Natural killer cell (primary cell): Measurements from ENCODE around the gene ERBB4. TPM values are rescaled to one million over a fixed set of nuclear protein-coding genes. Genes with fewer than 3 reads are reported as not detected.

ENCODE experiments used
- ATAC-seq, 3 donors: fragments of 150-1000 bp in 2 of 3; fragments of 200-7000 bp in 1 of 3; cut with Tn5 transposase; 1 replicate in 1 of 3; 2 replicates in 2 of 3; pipeline ENCODE4 v1.10.0; 2021; ENCODE audit warnings: mild to moderate bottlenecking in 2 of 3, moderate library complexity in 2 of 3
- DNase-seq, 2 donors: peaks; one replicate each; pipeline versions ENCODE4 v3.0.0 to v3.0.0-alpha.2; 2013 to 2021; ENCODE audit warnings: mixed read lengths in 1 of 2
- H3K27ac ChIP-seq: one replicate; pipeline ENCODE4 v1.5.1; 2013; ENCODE audit warnings: mild to moderate bottlenecking, low read length
- H3K27me3 ChIP-seq: one replicate; pipeline ENCODE4 v1.6.1; 2013; ENCODE audit warnings: low read length; ENCODE audit not compliant: control insufficient read depth, insufficient read depth
- H3K36me3 ChIP-seq: one replicate; pipeline ENCODE4 v1.6.1; 2013; ENCODE audit warnings: low read length; ENCODE audit not compliant: control insufficient read depth, insufficient read depth
- H3K4me1 ChIP-seq: one replicate; pipeline ENCODE4 v1.6.1; 2013; ENCODE audit warnings: low read length; ENCODE audit not compliant: control insufficient read depth, insufficient read depth
- H3K4me3 ChIP-seq: one replicate; pipeline ENCODE4 v1.5.1; 2013; ENCODE audit warnings: low read length
- H3K9me3 ChIP-seq: one replicate; pipeline ENCODE4 v1.6.1; 2013; ENCODE audit warnings: low read length; ENCODE audit not compliant: control insufficient read depth, insufficient read depth
- H3K27ac Mint-ChIP-seq, 2 donors: one replicate each; pipeline ENCODE4 v1.8.0; 2022; ENCODE audit warnings: mild to moderate bottlenecking in 2 of 2, mixed read lengths in 2 of 2, moderate library complexity in 1 of 2
- H3K27me3 Mint-ChIP-seq, 2 donors: one replicate each; pipeline ENCODE4 v1.8.0; 2022; ENCODE audit warnings: low read depth in 2 of 2, mixed read lengths in 2 of 2
- H3K36me3 Mint-ChIP-seq: one replicate; pipeline ENCODE4 v1.8.0; 2022; ENCODE audit warnings: mixed read lengths
- H3K4me1 Mint-ChIP-seq, 2 donors: one replicate each; pipeline ENCODE4 v1.8.0; 2022; ENCODE audit warnings: mixed read lengths in 2 of 2
- H3K4me3 Mint-ChIP-seq: one replicate; pipeline ENCODE4 v1.8.0; 2022; ENCODE audit warnings: mild to moderate bottlenecking, moderate library complexity, mixed read lengths
- H3K9me3 Mint-ChIP-seq, 2 donors: one replicate each; pipeline ENCODE4 v1.8.0; 2022; ENCODE audit warnings: mixed read lengths in 2 of 2
- WGBS: methylation state at CpG from one replicate; pipeline ENCODE4 v1.1.7; 2013; ENCODE audit warnings: missing lambda C conversion rate; ENCODE audit not compliant: insufficient coverage; 5-methylcytosine and 5-hydroxymethylcytosine counted together
- intact Hi-C: fragments of 100-400 bp; cut with micrococcal nuclease; formaldehyde crosslinking; loops from one replicate; pipeline ENCODE4 v1.14.2; 2022
- total RNA-seq, 4 donors: library from RNA; stranded (reverse); fragments of 120-200 nt in 1 of 4; gene quantifications; one replicate each; pipeline versions ENCODE4 v1.2.3 to v1.2.4, GENCODE V29; 2013 to 2022
- TF ChIP-seq, protein P1 (sequence below): fragments of 200-600 bp; IDR thresholded peaks from one replicate; pipeline ENCODE4 v1.8.0; 2022; ENCODE audit warnings: antibody characterized with exemption

Gene ERBB4
- total RNA-seq, 3 donors from 2014 or later (not counting 1 experiment from before 2014, with no cell fraction given) = 0.08 TPM; not detected in 2

DNA sequence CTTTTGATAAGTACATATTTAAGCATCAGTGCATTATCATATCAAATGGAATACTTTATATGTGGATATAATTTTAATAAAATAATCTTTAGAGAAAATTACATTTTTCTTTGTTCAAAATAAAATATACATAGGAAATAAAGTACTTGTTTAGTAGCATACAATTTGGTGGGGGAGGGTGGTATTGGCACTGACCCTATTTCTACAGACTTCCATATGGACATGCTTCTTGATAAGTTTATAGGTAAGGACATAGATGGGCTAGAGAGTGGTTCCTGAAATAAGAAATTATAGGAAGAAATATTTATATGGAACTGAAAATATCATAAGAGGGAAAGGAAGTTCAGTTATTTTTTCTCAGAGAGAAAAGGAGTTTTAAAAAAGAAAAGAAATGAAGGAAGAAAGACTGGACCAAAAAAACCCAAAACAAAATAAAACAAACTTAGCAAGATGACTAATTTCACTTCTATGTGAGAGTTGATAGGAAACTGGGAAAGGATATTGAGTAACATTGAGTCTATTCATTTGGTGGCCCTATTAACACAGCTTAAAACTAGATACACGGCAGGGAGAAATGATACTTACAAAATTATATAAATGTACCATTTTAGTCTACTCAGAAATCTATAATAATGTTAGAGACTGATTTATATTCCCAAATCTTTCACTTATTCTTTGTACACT, 505.9 kb downstream of the ERBB4 start:
- Mint-ChIP-seq H3K27me3 (no peaks in the 10 kb centered on the region), H3K9me3 (peaks cover 2 to 10% of the 10 kb centered on the region in 2 donors), H3K4me1 (no peaks in the 10 kb centered on the region), H3K36me3 (no peaks in the 10 kb centered on the region), H3K27ac (no peak overlapping the region), H3K4me3 (no peak overlapping the region)
- Histone ChIP-seq H3K4me3 (no peak overlapping the region), H3K27me3 (no peaks in the 10 kb centered on the region), H3K27ac (no peak overlapping the region), H3K36me3 (no peaks in the 10 kb centered on the region), H3K4me1 (no peaks in the 10 kb centered on the region), H3K9me3 (no peaks in the 10 kb centered on the region)
- ATAC-seq (no peak), DNase-seq (no peak)
- TF ChIP-seq, protein P1, sequence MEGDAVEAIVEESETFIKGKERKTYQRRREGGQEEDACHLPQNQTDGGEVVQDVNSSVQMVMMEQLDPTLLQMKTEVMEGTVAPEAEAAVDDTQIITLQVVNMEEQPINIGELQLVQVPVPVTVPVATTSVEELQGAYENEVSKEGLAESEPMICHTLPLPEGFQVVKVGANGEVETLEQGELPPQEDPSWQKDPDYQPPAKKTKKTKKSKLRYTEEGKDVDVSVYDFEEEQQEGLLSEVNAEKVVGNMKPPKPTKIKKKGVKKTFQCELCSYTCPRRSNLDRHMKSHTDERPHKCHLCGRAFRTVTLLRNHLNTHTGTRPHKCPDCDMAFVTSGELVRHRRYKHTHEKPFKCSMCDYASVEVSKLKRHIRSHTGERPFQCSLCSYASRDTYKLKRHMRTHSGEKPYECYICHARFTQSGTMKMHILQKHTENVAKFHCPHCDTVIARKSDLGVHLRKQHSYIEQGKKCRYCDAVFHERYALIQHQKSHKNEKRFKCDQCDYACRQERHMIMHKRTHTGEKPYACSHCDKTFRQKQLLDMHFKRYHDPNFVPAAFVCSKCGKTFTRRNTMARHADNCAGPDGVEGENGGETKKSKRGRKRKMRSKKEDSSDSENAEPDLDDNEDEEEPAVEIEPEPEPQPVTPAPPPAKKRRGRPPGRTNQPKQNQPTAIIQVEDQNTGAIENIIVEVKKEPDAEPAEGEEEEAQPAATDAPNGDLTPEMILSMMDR = no peak
- intact Hi-C loops = no loop called here
- WGBS = no CpG with 5 or more reads among the region's 1 CpG

DNA sequence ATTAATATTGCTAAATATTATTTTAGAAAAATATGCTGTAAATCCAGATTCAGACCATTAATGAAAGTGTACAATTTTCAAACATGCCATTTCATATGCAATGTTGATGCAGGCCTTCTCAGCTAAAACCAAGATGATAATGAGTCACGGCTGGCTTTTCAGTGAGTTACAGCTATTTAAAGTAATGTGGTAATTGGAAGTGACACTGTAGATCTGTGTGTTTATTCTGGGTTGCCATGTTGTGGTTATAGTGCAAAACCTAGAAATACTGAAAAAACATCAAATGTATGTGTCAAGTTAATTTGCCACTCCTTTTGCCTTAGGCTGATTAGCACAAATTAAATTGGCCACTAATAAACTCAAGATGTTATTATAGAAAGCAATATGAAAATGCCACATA, 506.6 kb downstream of the ERBB4 start:
- no peaks in the 10 kb centered on the region for H3K27me3 Mint-ChIP-seq
- H3K4me1 ChIP-seq = no peaks in the 10 kb centered on the region
- intact Hi-C loops = no loop called here

DNA sequence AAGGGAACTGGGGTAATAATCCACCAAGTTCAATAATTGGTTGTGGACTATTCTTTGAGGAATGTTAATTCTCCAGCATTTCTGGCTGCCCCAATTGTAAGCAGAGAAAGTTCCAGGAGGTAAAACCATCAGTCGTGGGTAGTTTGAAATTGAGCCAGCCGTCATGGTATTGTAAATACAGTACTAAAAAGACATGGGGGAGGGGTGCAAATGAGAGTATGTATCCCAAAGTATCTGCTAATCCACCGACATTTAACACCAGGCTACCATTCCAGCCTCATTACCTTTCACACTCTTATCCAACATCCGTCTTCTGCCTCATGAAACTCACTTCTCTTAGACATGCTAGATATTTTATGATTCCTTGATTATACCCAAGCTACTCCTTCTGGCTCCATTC, 507.9 kb downstream of the ERBB4 start:
- Histone ChIP-seq H3K27me3 (no peaks in the 10 kb centered on the region), H3K9me3 (no peaks in the 10 kb centered on the region), H3K4me3 (no peak overlapping the region), H3K36me3 (no peaks in the 10 kb centered on the region), H3K27ac (no peak overlapping the region), H3K4me1 (no peaks in the 10 kb centered on the region)
- H3K27me3 Mint-ChIP-seq = no peaks in the 10 kb centered on the region
- TF ChIP-seq, protein P1 = no peak
- ATAC-seq (no peak), DNase-seq (no peak)
- peaks cover 2 to 7% of the 10 kb centered on the region in 2 donors for H3K9me3 Mint-ChIP-seq
- no peak overlapping the region for H3K27ac Mint-ChIP-seq
- intact Hi-C loops = no loop called here
- WGBS = 55% methylated on average over 4 of the region's 4 CpGs
- no peaks in the 10 kb centered on the region for H3K36me3 Mint-ChIP-seq
- H3K4me3 Mint-ChIP-seq = no peak overlapping the region
- H3K4me1 Mint-ChIP-seq = no peaks in the 10 kb centered on the region

More for the DNA sequence above, 506.6 kb downstream of the ERBB4 start:
- peak in 1 of 3 donors; percentile 36 for ATAC-seq
- no peaks in the 10 kb centered on the region for H3K36me3 Mint-ChIP-seq
- Histone ChIP-seq H3K4me3 (no peak overlapping the region), H3K9me3 (no peaks in the 10 kb centered on the region), H3K27ac (no peak overlapping the region), H3K36me3 (no peaks in the 10 kb centered on the region), H3K27me3 (no peaks in the 10 kb centered on the region)
- TF ChIP-seq, protein P1 = no peak
- peaks cover 2 to 7% of the 10 kb centered on the region in 2 donors for H3K9me3 Mint-ChIP-seq
- WGBS = 75% methylated on average over 1 of the region's 1 CpG
- peak in 1 of 2 donors; percentile 1 for DNase-seq
- no peaks in the 10 kb centered on the region for H3K4me1 Mint-ChIP-seq
- no peak overlapping the region for H3K4me3 Mint-ChIP-seq
- H3K27ac Mint-ChIP-seq = no peak overlapping the region
